H1 (cell line): ENCODE data around the gene NOXO1. TPM values are rescaled to one million over a fixed set of nuclear protein-coding genes. Genes with fewer than 3 reads are reported as not detected.

Experiments
- CTCF ChIA-PET: fragments of 300-600 bp; sonication (Branson Sonifier 250); formaldehyde crosslinking; loops from one replicate; lab custom pipeline; 2021; ENCODE audit not compliant: partially characterized antibody; lab: Charles Lee
- POLR2A ChIA-PET: fragments of 300-600 bp; sonication (Branson Sonifier 250); formaldehyde crosslinking; loops from one replicate; lab custom pipeline; 2021; ENCODE audit warnings: inconsistent platforms; ENCODE audit not compliant: partially characterized antibody; lab: Charles Lee
- DNase-seq, 2 experiments: peaks; one replicate each; pipeline versions ENCODE4 v3.0.0 to v3.0.0-alpha.2; 2010 to 2022; ENCODE audit warnings: low spot score in 2 of 2, low read depth in 1 of 2, mixed read lengths in 1 of 2
- FAIRE-seq: peaks from 2 replicates; lab custom pipeline; 2011; peaks lifted over from hg19 to GRCh38; lab: Jason Lieb, UNC
- H2AFZ ChIP-seq: 2 replicates; pipeline ENCODE4 v1.8.1; 2012; ENCODE audit warnings: low read length, inconsistent platforms
- H2AK5ac ChIP-seq: 2 replicates; pipeline ENCODE4 v1.6.1; 2013; ENCODE audit warnings: low read depth, low read length
- H2BK120ac ChIP-seq: replicated peaks from 2 replicates; pipeline ENCODE3; 2013; ENCODE audit warnings: low read depth, low read length, inconsistent platforms
- H2BK12ac ChIP-seq: 2 replicates; pipeline ENCODE4 v1.6.1; 2013; ENCODE audit warnings: low read depth, low read length
- H2BK15ac ChIP-seq: 2 replicates; pipeline ENCODE4 v1.6.1; 2013; ENCODE audit warnings: low read length
- H2BK20ac ChIP-seq: 2 replicates; pipeline ENCODE4 v1.6.1; 2013; ENCODE audit warnings: low read length
- H2BK5ac ChIP-seq: 2 replicates; pipeline ENCODE4 v1.6.1; 2013; ENCODE audit warnings: low read depth, low read length
- H3K14ac ChIP-seq: 2 replicates; pipeline ENCODE4 v1.6.1; 2013; ENCODE audit warnings: inconsistent platforms; ENCODE audit not compliant: insufficient read length
- H3K18ac ChIP-seq: 2 replicates; pipeline ENCODE4 v1.6.1; 2013; ENCODE audit warnings: low read length; ENCODE audit errors: extremely low read depth
- H3K23ac ChIP-seq: 2 replicates; pipeline ENCODE4 v1.6.1; 2013; ENCODE audit warnings: inconsistent platforms; ENCODE audit not compliant: insufficient read length
- H3K23me2 ChIP-seq: 2 replicates; pipeline ENCODE4 v1.6.1; 2013; ENCODE audit warnings: low read depth, low read length
- H3K27ac ChIP-seq: 2 replicates; pipeline ENCODE4 v1.6.1; 2011; ENCODE audit warnings: low read depth, low read length, inconsistent platforms
- H3K27me3 ChIP-seq, 4 experiments: replicated peaks in 1 of 4; 1 replicate in 1 of 4; 2 replicates in 3 of 4; pipeline versions ENCODE4 v1.6.1 to v1.8.1; 2011 to 2013; ENCODE audit warnings: low read length in 3 of 4, mild to moderate bottlenecking in 3 of 4, inconsistent platforms in 2 of 4, mixed read lengths in 2 of 4, moderate library complexity in 1 of 4; ENCODE audit not compliant: control insufficient read depth in 3 of 4, insufficient read depth in 3 of 4; ENCODE audit errors: extremely low read depth in 1 of 4
- H3K36me3 ChIP-seq, 4 experiments: 2 replicates each; pipeline versions ENCODE4 v1.6.1 to v1.8.1; 2011 to 2013; ENCODE audit warnings: mild to moderate bottlenecking in 4 of 4, low read length in 3 of 4, moderate library complexity in 2 of 4, control low read depth in 1 of 4, inconsistent platforms in 1 of 4; ENCODE audit not compliant: insufficient read depth in 4 of 4, control insufficient read depth in 2 of 4
- H3K4ac ChIP-seq: replicated peaks from 2 replicates; pipeline ENCODE3; 2013; ENCODE audit warnings: low read length, low read depth, mixed read lengths, inconsistent platforms; ENCODE audit not compliant: insufficient read length
- H3K4me1 ChIP-seq, 4 experiments: replicated peaks in 1 of 4; 1 replicate in 1 of 4; 2 replicates in 3 of 4; pipeline versions ENCODE4 v1.6.1 to v1.8.1; 2011 to 2013; ENCODE audit warnings: low read length in 3 of 4, inconsistent platforms in 2 of 4, mixed read lengths in 1 of 4; ENCODE audit not compliant: insufficient read depth in 4 of 4, control insufficient read depth in 3 of 4
- H3K4me2 ChIP-seq, 2 experiments: 2 replicates each; pipeline versions ENCODE4 v1.6.1 to v1.8.1; 2011 to 2013; ENCODE audit warnings: low read depth in 2 of 2, low read length in 2 of 2, control low read depth in 1 of 2, inconsistent platforms in 1 of 2, mild to moderate bottlenecking in 1 of 2; ENCODE audit not compliant: insufficient read depth in 1 of 2
- H3K4me3 ChIP-seq, 4 experiments: fragments of 200-600, 300-600 bp in 1 of 4; sonication (generic), shearing (Covaris generic), sonication (Bioruptor Twin) in 1 of 4; 2 replicates each; pipeline versions ENCODE4 v1.5.1 to v1.8.1; 2011 to 2016; ENCODE audit warnings: low read length in 4 of 4, low read depth in 3 of 4, control low read depth in 2 of 4, inconsistent platforms in 2 of 4, mild to moderate bottlenecking in 2 of 4, mixed read lengths in 1 of 4, moderate library complexity in 1 of 4; ENCODE audit not compliant: insufficient read depth in 2 of 4; ENCODE audit errors: extremely low read depth in 1 of 4
- H3K56ac ChIP-seq: replicated peaks from 2 replicates; pipeline ENCODE3; 2013; ENCODE audit warnings: low read depth, mild to moderate bottlenecking, mixed read lengths, low read length, inconsistent platforms; ENCODE audit not compliant: insufficient read length
- H3K79me1 ChIP-seq: 2 replicates; pipeline ENCODE4 v1.6.1; 2013; ENCODE audit warnings: low read depth, low read length, control low read depth
- H3K79me2 ChIP-seq, 2 experiments: 2 replicates each; pipeline versions ENCODE4 v1.6.1 to v1.8.1; 2012 to 2013; ENCODE audit warnings: low read length in 2 of 2, mild to moderate bottlenecking in 2 of 2, inconsistent platforms in 1 of 2; ENCODE audit not compliant: insufficient read depth in 2 of 2, control insufficient read depth in 1 of 2
- H3K9ac ChIP-seq, 4 experiments: replicated peaks in 1 of 4; 1 replicate in 1 of 4; 2 replicates in 3 of 4; pipeline versions ENCODE4 v1.6.1 to v1.8.1; 2011 to 2013; ENCODE audit warnings: low read depth in 3 of 4, low read length in 3 of 4, control low read depth in 2 of 4, mild to moderate bottlenecking in 2 of 4, moderate library complexity in 2 of 4, inconsistent platforms in 1 of 4; ENCODE audit errors: extremely low read depth in 1 of 4
- H3K9me3 ChIP-seq, 2 experiments: 2 replicates each; pipeline versions ENCODE4 v1.6.1 to v1.8.1; 2012 to 2013; ENCODE audit warnings: mild to moderate bottlenecking in 2 of 2, moderate library complexity in 2 of 2, control low read depth in 1 of 2, inconsistent platforms in 1 of 2, low read depth in 1 of 2, low read length in 1 of 2, mixed read lengths in 1 of 2; ENCODE audit not compliant: insufficient read depth in 2 of 2
- H4K20me1 ChIP-seq, 2 experiments: replicated peaks in 1 of 2; 2 replicates each; pipeline versions ENCODE3 to v1.8.1; 2011 to 2013; ENCODE audit warnings: inconsistent platforms in 2 of 2, low read length in 2 of 2, mild to moderate bottlenecking in 1 of 2; ENCODE audit not compliant: insufficient read depth in 2 of 2, control insufficient read depth in 1 of 2
- H4K5ac ChIP-seq: 2 replicates; pipeline ENCODE4 v1.6.1; 2013; ENCODE audit warnings: low read length, low read depth, mixed read lengths, inconsistent platforms; ENCODE audit not compliant: insufficient read length
- H4K8ac ChIP-seq: 2 replicates; pipeline ENCODE4 v1.8.0; 2013; ENCODE audit warnings: mild to moderate bottlenecking, moderate library complexity, low read length, inconsistent platforms; ENCODE audit not compliant: insufficient read depth; ENCODE audit errors: extremely low read depth
- H4K91ac ChIP-seq: replicated peaks from 2 replicates; pipeline ENCODE3; 2013; ENCODE audit warnings: low read length, mixed read lengths, inconsistent platforms; ENCODE audit not compliant: insufficient read length
- BACH1 ChIP-seq: IDR thresholded peaks from 2 replicates; pipeline ENCODE4 v1.6.1; 2012; ENCODE audit warnings: low read length, improper control_type of control experiment
- RXRA ChIP-seq: IDR thresholded peaks from 2 replicates; pipeline ENCODE4 v1.6.1; 2011; ENCODE audit warnings: low read depth, mild to moderate bottlenecking, low read length, moderate library complexity; ENCODE audit not compliant: insufficient read depth
- WGBS, 2 experiments: shearing (Covaris generic) in 1 of 2; methylation state at CpG; one replicate each; pipeline versions ENCODE4 v1.1.6 to v1.1.7; 2013 to 2015; ENCODE audit warnings: low lambda C conversion rate in 2 of 2, mixed read lengths in 2 of 2, inconsistent platforms in 1 of 2, low coverage in 1 of 2, missing lambda C conversion rate in 1 of 2; ENCODE audit not compliant: insufficient replicate concordance in 2 of 2, insufficient coverage in 1 of 2, insufficient read length in 1 of 2; ENCODE audit errors: extremely low coverage in 1 of 2, missing lambda C conversion rate in 1 of 2; 5-methylcytosine and 5-hydroxymethylcytosine counted together
- polyA plus RNA-seq, 7 experiments: library from polyadenylated mRNA; depleted of rRNA in 3 of 7; stranded (reverse) in 5 of 7; unstranded in 2 of 7; fragments of >200 nt in 5 of 7; fragments of 200-250 nt in 2 of 7; gene quantifications; 1 replicate in 5 of 7; 2 replicates in 1 of 7; 4 replicates in 1 of 7; pipeline versions ENCODE4 v1.2.1 to v1.2.3, GENCODE V29; 2011 to 2013; ENCODE audit warnings: missing spikeins in 2 of 7, mixed read lengths in 2 of 7
- total RNA-seq: library from RNA; stranded (reverse); fragmentation: NEBNext Ultra II Directional; extraction: Animal tissue kit (Norgen Biotek cat#: 25700); gene quantifications from 2 replicates; pipeline ENCODE4 v1.2.1, GENCODE V29; 2021

NOXO1 gene
- total and polyA plus RNA-seq, 2 of the 8 experiments (the other 6 are each of a cell fraction or from before 2014, with no cell fraction given) = 1.3 to 2.5 TPM

DNA sequence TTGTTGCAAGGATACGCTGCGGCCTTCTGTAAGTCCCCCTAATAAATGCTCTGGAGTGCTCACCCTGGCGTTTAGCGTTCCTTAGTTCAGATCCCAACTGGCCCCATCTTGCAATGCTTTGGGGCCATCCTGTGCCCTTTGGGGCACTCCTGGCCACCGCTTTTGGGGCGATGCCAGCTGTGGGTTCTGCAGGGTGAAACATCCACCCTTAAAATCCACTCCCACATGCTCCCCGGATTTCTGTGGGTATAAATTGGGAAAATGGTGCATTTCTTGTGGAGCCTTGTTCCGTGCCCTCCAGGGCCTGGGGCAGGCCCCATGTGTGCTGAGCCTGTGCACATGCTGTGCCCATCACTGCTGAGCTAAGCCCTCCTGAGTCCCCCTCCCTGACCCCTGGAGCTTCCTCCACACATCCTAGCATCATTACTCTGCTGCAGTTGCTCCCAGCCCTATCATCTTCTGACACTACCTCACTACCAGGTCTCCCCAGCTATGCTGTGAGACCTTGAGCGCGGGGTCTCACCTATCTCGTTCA is 44.3 kb downstream of the NOXO1 start:
- Histone ChIP-seq H2BK120ac (no peak overlapping the region), H3K23ac (no peak overlapping the region), H2AK5ac (no peak overlapping the region), H3K4ac (no peak overlapping the region), H3K27ac (no peak overlapping the region), H2BK20ac (no peak overlapping the region), H3K9me3 (no peaks in the 10 kb centered on the region), H3K14ac (no peak overlapping the region), H3K79me2 (no peaks in the 10 kb centered on the region), H4K8ac (no peak overlapping the region), H4K91ac (no peak overlapping the region), H3K27me3 (no peaks in the 10 kb centered on the region), H3K36me3 (peaks cover 4 to 12% (median 8%) of the 10 kb centered on the region in 4 experiments; a peak in 5 of 8 replicates), H3K18ac (no peak overlapping the region), H3K79me1 (no peaks in the 10 kb centered on the region), H3K4me2 (no peak overlapping the region), H2AFZ (no peak overlapping the region), H3K56ac (no peak overlapping the region), H2BK12ac (no peak overlapping the region), H4K20me1 (peaks cover 0 to 4% of the 10 kb centered on the region in 2 experiments), H2BK15ac (no peak overlapping the region), H2BK5ac (no peak overlapping the region), H3K4me3 (no peak overlapping the region), H4K5ac (no peak overlapping the region), H3K9ac (no peak overlapping the region), H3K4me1 (peaks cover 0 to 5% (median 3%) of the 10 kb centered on the region in 4 experiments; a peak in 4 of 7 replicates), H3K23me2 (no peaks in the 10 kb centered on the region)
- CTCF ChIA-PET = interaction anchor here (0.6 to 0.7 kb wide), 2 partner anchors 191 to 1866 kb away, joined by 3 to 5 read pairs; no protein-coding TSS in a partner anchor
- no peak for FAIRE-seq
- TF ChIP-seq RXRA (no peak), BACH1 (no peak)
- WGBS, 2 experiments = 92% methylated on average over 11 of the region's 11 CpGs; no CpG with 5 or more reads in 1 of the 2 experiments
- no peak for DNase-seq
- POLR2A ChIA-PET = interaction anchor here (0.6 kb wide), 1 partner anchor 121 kb away, joined by 3 read pairs; no protein-coding TSS in a partner anchor
